ENCODE results near the gene PYY.
"Not testable (repeated sequence)": the region's sequence is repeated elsewhere in the genome, so short reads cannot be mapped to it uniquely, and the experiment has no call there.

Gene PYY

DNA sequence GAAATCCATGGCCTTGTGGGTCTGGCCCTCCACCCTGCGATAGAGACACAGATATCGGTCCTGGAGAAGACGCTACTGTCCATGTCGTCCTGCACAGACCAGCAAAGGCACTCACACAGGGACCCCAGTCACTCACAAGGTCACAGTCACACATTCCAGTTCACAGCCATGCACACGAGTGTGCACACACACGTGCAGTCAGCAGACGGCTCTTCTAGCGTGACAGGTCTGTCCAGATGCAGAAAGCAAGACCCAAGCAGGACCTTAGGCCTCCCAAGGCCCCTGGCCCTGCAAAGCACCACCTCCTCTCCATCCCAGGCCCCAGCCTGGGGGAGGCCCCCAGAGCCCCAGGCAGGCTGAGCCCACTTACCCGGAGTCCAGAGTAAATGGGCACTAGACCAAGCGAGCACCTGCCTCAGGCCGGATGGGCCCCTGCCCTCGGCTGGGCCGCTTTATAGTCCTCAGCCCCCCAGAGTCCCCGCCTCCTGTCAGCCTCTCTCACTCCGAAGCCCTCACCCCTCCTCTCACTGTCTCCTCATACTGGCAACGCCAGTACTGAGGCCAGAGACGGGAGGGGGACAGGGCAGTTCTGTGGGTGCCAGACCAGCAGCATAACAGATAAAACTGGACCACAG lies 11.6 kb downstream of the PYY start, which contains the start of gene PPY:
Gene PPY (minus strand): TSS at position 426 of the 635 bp plus-strand sequence. CDS start 822 bp downstream, outside the sequence.
- no peak for DNase-seq

DNA sequence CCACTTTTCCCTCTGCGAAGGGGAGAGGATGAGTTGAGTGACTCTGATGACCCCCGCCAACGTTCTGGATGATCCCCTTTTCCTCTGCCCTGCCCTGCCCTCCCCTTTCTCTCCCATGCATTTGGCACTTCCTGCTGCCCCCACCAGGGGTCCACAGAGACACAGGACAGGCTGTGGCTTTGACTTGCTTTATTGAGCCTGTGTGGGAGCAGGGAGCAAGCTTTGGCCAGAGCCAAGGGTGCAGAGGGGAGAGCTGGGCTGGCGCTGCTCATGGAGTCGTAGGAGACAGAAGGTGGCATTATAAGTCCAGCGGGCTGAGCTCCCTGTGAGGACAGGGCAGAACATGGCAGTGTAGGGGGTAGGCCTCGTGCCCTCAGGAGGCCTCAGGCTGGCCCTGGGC lies 13.1 kb downstream of the PYY start:
- DNase-seq = no peak

DNA sequence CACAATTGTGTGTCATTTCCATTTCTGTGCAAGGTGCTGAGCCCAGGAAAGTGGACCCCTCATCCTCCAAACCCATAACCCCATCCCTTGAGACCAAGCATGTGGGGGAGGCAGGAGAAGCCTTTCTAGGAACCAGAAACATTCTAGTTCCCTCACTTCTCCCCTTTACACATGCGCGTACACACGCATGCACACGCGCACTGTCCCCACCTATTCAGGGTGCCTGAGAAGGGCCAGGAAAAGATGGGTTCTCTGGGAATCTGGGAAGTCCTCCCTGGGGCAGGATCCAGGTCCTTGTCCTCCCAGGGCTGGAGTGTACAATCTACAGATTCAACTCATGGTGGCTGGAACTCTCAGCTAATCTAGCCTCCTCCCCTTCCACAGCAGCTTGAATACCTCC lies 13.9 kb downstream of the PYY start:
- DNase-seq = no peak

DNA sequence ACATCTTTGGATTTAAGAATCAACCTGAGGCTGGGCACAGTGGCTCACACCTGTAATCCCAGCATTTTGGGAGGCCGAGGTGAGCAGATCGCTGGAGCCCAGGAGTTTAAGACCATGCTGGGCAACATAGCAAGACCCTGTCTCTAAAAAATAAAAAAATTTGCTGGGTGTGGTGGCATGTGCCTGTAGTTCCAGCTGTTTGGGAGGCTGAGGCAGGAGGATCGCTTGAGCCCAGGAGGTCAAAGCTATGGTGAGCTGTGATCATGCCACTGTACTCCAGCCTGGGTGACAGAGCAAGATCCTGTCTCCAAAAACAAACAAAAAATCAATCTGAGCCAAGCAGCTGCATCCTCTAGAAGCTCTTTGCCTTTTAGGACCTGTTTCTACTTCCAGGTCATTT lies 14.3 kb downstream of the PYY start:
- DNase-seq = not testable (repeated sequence)

- no peak for DNase-seq
Observed at GRCh38 chr17:43938838-43939182, 14.9 kb downstream of the PYY start.

GRCh38 chr17:43936434-43936833 lies 17.3 kb downstream of the PYY start:
- no peak for DNase-seq

GRCh38 chr17:43935926-43936261 lies 17.8 kb downstream of the PYY start:
- DNase-seq = no peak

DNA sequence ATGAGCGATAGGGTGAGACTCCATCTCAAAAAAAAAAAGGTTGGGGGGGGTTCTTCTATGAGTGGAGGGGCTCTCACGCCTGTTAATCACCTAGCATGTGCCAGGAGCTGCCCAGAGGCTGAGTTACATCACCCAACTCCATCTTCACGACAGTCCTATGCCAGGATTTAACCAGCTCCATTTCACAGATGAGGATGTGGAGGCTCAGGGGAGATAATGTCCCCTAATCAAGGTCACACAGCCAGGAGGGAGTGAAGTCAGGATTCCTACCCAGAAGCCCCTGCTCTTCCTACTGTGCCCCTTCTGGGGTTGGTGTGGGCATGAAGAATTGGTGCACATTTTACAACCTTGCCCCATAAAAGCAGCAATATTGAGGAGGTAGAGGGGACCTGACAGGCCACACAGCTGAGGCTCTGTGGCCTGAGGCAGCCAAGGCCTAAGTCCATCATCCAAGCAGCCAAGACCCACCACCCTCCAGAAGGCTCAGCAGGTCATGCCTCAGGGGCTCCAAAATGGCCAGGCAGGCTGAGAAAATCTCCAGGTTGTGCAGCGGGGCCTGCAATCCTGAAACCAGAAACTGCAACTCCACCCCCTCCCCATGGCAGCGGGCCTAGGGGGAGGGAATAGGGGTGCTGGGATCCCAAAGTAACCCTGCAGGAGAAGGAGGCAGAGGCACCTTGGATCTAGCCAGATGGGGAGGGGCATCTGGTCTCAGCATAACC lies 18.4 kb downstream of the PYY start:
- DNase-seq = no peak

DNA sequence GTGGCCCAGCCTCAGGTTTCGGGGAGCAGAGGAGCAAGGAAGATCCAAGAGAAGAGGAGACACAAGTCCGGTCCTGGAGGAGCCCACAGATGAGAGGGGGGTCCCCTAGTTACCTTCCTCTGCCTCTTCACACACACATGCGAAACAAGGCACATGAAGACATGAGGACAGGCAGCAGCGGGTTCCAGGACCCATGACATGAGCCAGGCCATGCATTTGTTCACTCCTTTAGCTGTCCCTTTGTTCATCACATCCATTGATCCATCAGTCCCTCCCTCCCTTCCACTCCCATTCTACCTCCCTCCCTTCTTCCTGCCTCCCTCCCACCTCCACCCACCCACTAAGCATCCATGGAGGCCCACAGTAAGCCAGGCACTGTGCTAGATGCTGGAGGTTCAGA lies 20.8 kb downstream of the PYY start:
- DNase-seq = no peak

DNA sequence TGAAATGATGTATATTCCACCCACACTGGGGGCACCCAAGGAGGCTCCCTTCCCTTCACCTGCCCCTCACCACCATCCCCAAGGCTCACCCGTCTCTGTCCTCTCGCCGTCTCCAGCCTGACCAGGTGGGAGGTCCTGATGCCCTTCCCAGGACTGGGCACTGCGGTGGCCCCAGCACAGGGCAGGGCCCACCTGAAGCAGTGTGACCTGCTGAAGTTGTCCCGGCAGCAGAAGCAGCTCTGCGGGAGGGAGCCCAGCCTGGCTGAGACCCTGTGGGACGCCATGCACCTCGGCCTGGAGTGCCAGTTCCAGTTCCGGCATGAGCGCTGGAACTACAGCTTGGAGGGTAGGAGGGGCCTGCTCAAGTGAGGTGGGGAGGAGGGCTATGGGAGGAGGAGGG lies 21.4 kb downstream of the PYY start:
- DNase-seq = no peak

DNA sequence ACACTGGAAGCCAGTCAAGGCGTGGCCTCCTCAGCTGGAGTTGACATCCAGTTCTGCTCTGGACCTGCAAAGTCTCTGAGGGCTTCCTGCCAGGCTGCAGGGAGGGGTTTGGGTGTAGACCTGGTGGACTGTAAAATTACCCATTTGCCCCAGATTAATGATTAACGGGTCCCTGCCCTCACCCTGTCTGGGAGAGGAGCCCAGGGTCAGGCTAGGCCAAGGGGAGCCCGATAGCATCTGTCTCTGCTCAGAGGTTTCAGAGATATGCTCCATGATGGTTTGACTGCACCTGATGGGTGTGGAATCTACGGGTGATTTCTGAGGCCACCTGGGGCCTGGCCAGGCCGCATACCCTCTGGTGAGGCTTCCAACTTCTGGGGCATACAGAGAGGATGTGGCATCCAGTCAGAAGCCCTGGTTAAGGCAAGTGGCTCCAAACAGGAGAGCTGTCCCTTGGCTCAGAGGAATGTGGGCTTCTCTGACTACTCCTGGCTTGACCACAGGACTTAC lies 22.6 kb downstream of the PYY start:
- DNase-seq = no peak

GRCh38 chr17:43928609-43929008 lies 25.1 kb downstream of the PYY start:
- no peak for DNase-seq

GRCh38 chr17:43927929-43928328 lies 25.8 kb downstream of the PYY start:
- not testable (repeated sequence) for DNase-seq

GRCh38 chr17:43927060-43927864 lies 26.5 kb downstream of the PYY start:
- no peak for DNase-seq

DNA sequence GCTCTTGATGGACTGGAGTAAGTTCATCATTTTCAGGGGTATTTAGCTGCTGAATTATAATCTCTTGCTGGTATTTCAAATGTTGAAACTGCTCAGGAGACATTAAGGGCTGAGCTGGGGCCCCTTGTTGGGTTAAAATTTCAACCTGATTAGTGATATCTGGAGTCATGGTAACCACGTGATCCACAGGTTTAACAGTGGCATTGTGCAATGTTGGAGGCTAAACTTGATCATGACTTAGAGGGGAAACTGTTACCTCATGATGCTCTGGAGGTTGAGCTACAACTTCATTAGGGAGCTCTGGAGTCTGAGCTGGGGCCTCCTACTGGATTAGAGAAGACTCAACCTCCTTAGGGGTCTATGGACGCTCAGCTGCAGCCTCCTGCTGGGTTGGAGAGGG lies 29.2 kb downstream of the PYY start:
- DNase-seq = no peak

DNA sequence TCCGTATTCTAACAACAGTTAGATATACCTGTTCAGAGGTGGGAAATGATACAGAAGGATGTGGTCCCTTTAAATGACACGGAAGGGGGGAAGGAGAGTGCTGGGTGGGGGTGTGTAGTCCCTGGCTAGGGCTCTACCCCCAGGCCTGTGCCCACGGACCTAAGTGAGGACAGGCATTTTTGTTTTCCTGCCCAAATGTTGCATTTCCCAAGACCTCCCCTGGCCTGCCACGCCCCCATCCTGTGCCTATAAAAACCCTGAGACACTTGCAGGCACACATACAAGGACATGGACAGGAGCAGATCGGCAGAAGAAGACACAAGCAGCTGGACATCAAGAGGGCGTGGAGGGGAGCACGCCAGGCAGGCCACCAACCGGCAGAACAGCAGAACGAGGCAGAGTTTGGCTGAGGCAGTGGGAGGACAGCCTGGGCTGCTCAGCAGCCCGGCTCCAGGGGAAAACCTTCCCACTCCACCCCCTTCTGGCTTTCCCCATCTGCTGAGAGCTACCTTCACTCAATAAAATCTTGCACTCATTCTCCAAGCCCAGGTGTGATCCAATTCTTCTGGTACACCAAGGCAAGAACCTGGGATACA lies 33.1 kb downstream of the PYY start:
- DNase-seq = no peak

DNA sequence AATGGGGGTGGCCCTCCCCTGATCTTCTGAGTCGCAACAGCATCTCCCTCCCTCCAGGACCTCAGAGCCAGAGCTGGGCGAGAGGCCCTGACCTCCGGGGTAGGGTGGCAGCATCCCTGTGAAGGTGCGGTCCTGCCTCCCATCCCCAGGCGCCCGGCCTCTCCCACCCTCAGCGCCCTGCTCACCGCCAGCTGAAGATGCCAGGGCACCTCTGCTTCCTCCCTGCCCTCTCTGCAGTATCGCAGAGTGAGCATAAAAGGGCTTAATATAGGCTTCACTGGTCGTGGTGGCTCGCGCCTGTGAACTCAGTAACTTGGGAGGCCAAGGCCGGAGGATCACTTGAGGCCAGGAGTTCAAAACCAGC lies 35.7 kb downstream of the PYY start:
- no peak for DNase-seq

DNA sequence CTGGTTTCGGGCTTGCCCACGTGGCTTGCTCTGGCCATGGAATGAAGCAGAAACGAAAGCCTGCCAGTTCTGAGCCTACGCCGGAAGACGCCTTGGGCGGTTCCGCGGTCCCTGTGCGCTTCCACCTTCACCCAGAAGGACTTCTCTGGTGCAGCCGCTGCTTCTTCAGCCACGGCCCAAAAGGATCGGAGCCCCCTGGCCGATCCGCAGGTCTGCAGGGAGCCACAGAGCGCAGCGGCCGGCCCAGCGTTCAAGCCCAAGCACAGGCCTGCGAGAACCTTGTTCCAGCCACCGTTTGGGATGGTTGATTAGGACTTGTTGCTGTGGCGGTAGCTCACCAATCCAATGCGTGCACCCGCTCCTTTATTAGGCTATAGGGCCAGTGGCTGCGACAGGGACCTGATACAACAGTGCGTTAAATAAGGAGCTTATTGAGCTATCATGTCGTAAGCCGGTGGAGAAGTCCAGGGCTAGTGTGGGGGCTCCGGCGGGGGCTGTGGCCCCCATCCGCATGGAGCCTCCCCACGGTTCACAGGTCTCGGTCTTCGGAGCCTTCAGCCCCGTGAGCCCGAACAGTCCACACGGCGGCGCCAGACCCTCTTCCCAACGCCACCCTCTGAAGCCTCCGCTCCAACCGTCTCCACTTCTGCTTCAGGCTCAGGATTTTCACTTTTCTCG lies 36.3 kb downstream of the PYY start:
- no peak for DNase-seq

DNA sequence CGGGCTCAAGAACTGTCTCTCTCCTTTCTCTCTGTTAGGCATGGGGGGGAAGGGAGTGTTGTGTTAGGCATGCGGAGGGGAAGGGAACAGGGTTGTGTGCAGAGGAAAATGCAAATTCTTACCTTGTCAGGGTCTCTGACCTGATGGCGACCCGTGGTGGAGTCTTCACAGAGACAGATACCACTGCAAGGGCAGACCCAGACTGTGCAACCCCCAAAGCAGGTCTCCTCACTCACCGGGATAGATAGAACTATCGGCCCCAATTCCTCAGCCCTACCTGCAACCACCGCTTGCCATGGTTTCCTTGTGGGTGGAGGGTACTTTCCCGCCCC lies 36.8 kb downstream of the PYY start:
- no peak for DNase-seq

DNA sequence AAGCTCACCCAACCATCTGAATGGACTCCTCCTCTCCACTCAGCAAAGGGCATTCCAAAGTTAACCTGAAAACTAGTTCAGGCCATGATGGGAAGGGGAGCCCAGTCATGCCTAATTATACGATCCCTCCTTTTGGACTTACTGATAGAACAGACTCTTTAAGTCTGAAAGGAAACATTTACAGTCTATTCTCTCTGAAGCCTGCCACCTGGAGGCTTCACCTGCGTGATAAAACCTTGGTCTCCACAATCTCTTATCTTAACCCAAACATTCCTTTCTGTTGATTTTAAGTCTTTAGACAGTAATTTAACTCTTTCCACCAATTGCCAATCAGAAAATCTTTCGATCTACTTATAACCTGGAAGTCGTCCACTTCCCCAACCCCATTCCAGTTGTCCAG lies 37.4 kb downstream of the PYY start:
- DNase-seq = no peak

- no peak for DNase-seq
Observed at GRCh38 chr17:43915559-43915958, 38.2 kb downstream of the PYY start.

DNA sequence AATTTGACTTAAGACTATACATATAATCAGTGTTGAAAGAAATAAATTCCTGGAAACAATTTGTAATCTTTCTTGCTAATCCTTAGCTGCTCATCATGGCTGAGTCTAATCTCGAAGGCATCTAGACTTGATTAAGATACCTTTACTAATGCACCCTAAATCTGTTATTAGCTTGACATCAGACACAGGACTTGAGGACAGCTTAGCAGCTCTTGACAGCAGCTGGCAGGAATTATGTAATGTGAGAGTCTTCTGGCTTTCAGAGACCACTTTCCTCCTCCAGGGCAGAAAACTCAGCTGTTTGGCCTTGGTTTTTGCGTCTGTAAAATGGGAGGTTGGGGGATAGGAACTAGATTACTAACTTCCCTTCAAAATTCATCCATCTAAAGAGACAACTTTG lies 39.3 kb downstream of the PYY start:
- no peak for DNase-seq

DNA sequence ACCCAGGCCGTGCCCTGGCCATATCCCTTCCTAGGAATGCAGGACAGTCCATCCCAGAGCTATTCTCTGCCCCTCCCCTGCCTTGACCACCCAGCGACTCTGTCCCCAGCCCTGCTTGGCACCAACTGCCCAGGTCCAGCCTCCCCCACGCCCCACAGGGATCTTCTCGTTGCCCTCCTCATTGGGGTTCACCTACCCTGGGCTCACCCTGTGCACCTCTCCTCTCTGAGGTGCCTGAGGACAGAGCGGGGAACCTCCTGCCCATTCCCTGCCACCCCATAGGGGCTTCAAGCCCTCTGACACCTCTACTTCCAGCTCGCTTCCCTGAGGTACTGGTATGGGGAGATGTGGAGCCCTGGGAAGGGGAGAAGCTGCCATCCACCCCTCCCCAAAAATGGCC lies 40.2 kb downstream of the PYY start:
- no peak for DNase-seq

Data from NCI-H2107 (cell line).